ENCODE data around the gene RNASEH2A. TPM values are rescaled to one million over a fixed set of nuclear protein-coding genes. Genes with fewer than 3 reads are reported as not detected.

Gene RNASEH2A
- total RNA-seq, 1 donor from 2014 or later, result 17.0 TPM

DNA sequence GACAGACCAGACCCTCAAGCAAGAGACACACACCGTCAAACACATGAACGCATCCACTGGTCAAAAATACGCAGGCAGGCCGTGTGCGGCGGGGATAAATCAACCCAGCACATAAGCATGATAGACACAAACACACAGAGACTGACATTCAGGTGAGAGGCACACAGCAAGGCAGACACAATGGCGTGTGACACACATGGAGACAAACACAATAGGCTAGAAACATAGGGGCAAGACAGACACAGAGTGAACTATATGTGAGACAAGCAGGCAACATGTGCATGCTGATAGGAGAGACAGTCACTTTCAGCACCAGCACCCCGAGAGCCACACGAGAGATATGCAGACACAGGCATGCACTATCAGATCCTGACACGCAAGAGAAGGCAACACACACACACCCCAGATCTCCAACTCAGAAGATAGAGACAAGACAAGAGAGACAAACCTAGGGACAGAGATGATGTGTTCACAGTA is 22.0 kb upstream of the RNASEH2A start:
- TF ChIP-seq, protein P1, sequence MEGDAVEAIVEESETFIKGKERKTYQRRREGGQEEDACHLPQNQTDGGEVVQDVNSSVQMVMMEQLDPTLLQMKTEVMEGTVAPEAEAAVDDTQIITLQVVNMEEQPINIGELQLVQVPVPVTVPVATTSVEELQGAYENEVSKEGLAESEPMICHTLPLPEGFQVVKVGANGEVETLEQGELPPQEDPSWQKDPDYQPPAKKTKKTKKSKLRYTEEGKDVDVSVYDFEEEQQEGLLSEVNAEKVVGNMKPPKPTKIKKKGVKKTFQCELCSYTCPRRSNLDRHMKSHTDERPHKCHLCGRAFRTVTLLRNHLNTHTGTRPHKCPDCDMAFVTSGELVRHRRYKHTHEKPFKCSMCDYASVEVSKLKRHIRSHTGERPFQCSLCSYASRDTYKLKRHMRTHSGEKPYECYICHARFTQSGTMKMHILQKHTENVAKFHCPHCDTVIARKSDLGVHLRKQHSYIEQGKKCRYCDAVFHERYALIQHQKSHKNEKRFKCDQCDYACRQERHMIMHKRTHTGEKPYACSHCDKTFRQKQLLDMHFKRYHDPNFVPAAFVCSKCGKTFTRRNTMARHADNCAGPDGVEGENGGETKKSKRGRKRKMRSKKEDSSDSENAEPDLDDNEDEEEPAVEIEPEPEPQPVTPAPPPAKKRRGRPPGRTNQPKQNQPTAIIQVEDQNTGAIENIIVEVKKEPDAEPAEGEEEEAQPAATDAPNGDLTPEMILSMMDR (IDR thresholded peaks at IDR 0.05; ENCODE audit: insufficient read depth, low read length, poor library complexity, severe bottlenecking), result no peak
- Histone ChIP-seq H3K27me3 (ENCODE audit: control insufficient read depth, insufficient read depth, low read length) (no peaks in the 10 kb centered on the region), H3K36me3 (ENCODE audit: control insufficient read depth, insufficient read depth, low read length) (no peaks in the 10 kb centered on the region), H3K4me3 (ENCODE audit: low read depth, low read length) (no peak overlapping the region)
- DNase-seq (ENCODE audit: low read depth), result no peak

DNA sequence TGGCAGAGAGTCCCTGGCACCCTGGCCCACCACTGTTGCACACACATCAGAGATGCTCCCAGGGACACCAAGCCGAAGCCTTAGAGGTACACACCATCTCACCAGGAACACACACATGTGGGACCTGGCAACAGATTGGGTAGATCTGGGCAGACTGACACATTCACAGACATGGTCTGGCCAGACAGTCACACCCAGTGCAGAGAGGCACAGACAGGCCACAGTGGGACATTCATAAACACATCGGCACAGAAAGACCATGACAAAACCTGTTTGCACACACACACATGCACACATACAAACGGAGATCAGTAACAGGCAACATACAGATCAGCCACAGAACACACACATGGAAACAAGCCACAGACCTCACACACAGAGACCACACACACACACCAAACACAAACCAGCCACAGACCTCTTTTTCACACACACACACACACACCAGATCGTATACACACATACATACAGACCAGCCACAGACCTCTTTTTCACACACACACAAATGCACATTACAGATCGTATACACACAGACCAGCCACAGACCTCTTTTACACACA is 21.4 kb upstream of the RNASEH2A start:
- Histone ChIP-seq H3K36me3 (ENCODE audit: control insufficient read depth, insufficient read depth, low read length) (no peaks in the 10 kb centered on the region), H3K4me3 (ENCODE audit: low read depth, low read length) (no peak overlapping the region), H3K27me3 (ENCODE audit: control insufficient read depth, insufficient read depth, low read length) (no peaks in the 10 kb centered on the region)
- TF ChIP-seq, protein P1 (IDR thresholded peaks at IDR 0.05; ENCODE audit: insufficient read depth, low read length, poor library complexity, severe bottlenecking), result no peak
- no peak for DNase-seq (ENCODE audit: low read depth)

DNA sequence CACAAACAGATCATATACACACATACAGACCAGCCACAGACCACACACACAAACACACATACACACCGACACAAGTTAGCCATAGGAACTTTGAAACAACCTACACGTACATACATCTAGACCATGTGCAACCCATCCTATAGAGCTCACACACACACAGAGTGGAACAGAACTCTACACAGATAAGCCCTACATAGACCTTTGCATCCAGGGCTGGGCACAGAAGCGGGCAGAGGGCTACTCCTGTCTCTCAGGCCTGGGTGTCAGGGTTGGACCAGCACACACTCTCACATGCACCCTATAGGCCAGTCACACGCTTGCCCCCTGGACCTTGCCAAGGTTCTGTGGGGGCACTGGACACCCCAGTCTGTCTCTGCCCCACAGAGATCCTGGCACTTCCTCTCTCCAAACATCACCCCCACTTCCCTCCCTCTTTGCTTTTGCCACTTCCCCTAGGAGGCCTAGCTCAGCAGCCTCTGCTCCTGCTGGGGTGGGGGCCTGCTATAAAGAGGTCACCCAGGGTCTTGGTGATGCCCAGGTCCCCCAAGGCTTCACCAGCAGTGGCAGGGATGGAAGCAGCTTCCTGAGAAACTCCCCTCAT is 20.9 kb upstream of the RNASEH2A start:
- TF ChIP-seq, protein P1 (IDR thresholded peaks at IDR 0.05; ENCODE audit: insufficient read depth, low read length, poor library complexity, severe bottlenecking), result no peak
- no peak for DNase-seq (ENCODE audit: low read depth)
- H3K4me3 ChIP-seq (ENCODE audit: low read depth, low read length), result no peak overlapping the region
- H3K36me3 ChIP-seq (ENCODE audit: control insufficient read depth, insufficient read depth, low read length), result no peaks in the 10 kb centered on the region
- H3K27me3 ChIP-seq (ENCODE audit: control insufficient read depth, insufficient read depth, low read length), result no peaks in the 10 kb centered on the region

DNA sequence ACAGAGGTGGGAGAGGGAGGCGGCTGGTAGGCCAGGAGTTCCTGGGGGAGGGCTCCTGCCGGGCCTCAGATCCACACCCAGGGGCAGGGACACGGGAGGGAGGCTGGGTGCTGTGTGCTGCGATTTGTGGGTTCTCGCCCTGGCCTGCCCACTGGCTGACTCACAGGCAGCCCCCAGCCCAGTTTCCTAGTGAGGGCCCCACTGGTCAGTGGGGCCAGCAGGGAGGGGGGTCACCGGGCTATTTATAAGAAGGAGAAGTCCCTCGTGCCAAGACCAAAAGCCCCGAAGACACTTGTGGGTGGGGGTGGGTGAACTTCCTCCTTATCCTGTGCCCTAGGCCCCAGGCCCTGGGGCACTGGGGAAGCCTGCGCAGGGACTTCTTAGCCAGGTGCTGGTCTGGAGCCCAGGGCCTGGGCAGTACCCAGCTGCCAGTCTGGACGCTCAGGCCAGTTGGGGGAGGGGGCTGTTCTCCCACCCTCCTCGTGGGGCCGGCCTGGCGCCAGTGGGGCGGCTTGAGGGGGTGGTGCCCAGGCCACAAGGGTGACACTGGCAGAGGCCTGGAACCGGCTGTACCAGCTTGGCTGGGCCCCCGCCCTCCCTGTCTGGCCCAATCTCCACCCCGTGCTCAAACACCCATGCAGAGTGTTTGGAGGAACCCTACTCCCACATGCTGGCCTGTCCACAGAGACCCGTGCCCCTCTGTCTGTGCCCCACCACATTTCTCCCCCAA is 20.1 kb upstream of the RNASEH2A start:
- no peak overlapping the region for H3K4me3 ChIP-seq (ENCODE audit: low read depth, low read length)
- no peaks in the 10 kb centered on the region for H3K27me3 ChIP-seq (ENCODE audit: control insufficient read depth, insufficient read depth, low read length)
- TF ChIP-seq, protein P1 (IDR thresholded peaks at IDR 0.05; ENCODE audit: insufficient read depth, low read length, poor library complexity, severe bottlenecking), result no peak
- no peaks in the 10 kb centered on the region for H3K36me3 ChIP-seq (ENCODE audit: control insufficient read depth, insufficient read depth, low read length)
- no peak for DNase-seq (ENCODE audit: low read depth)

DNA sequence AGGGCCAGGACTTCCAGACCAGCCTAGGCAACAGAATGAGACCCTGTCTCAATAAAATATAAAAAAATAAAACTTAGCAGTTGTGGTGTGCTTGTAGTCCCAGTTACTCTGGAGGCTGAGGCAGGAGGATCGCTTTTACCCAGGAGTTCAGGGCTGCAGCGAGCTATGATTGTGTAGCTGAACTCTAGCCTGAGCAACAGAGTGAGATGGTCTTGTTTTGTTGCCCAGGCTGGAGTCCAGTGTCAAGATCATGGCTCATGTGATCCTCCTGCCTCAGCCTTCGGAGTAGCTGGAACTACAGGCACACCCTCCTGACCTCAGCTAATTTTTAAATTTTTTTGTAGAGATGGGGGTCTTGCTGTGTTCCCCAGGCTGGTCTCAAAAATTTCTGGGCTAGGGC is 19.4 kb upstream of the RNASEH2A start:
- no peaks in the 10 kb centered on the region for H3K27me3 ChIP-seq (ENCODE audit: control insufficient read depth, insufficient read depth, low read length)
- TF ChIP-seq, protein P1 (IDR thresholded peaks at IDR 0.05; ENCODE audit: insufficient read depth, low read length, poor library complexity, severe bottlenecking), result no peak
- no peak overlapping the region for H3K4me3 ChIP-seq (ENCODE audit: low read depth, low read length)
- DNase-seq (ENCODE audit: low read depth), result no peak
- no peaks in the 10 kb centered on the region for H3K36me3 ChIP-seq (ENCODE audit: control insufficient read depth, insufficient read depth, low read length)

Measured in kidney epithelial cell (primary cell).